ENCODE data around the gene ZNF536.
"Not testable (repeated sequence)": the region's sequence is repeated elsewhere in the genome, so short reads cannot be mapped to it uniquely, and the experiment has no call there.

The ZNF536 gene

GRCh38 chr19:30391554-30392551 is 19.7 kb downstream of the ZNF536 start:
- no peak for DNase-seq

- no peak for DNase-seq
Observed at GRCh38 chr19:30393046-30393445, 20.9 kb downstream of the ZNF536 start.

- no peak for DNase-seq
Observed at GRCh38 chr19:30393729-30394480, 21.7 kb downstream of the ZNF536 start.

- DNase-seq: no peak
Observed at GRCh38 chr19:30394481-30395151, 22.4 kb downstream of the ZNF536 start.

- no peak for DNase-seq
Observed at GRCh38 chr19:30395283-30395682, 23.1 kb downstream of the ZNF536 start.

- DNase-seq: not testable (repeated sequence)
Observed at GRCh38 chr19:30398539-30398938, 26.4 kb downstream of the ZNF536 start.

- DNase-seq: no peak
Observed at GRCh38 chr19:30401956-30402355, 29.8 kb downstream of the ZNF536 start.

GRCh38 chr19:30402436-30403202 is 30.4 kb downstream of the ZNF536 start:
- DNase-seq: no peak

GRCh38 chr19:30403203-30403985 is 31.2 kb downstream of the ZNF536 start:
- no peak for DNase-seq

GRCh38 chr19:30406220-30407067 is 34.3 kb downstream of the ZNF536 start:
- no peak for DNase-seq

GRCh38 chr19:30407068-30407709 is 35.0 kb downstream of the ZNF536 start:
- DNase-seq: no peak

GRCh38 chr19:30408734-30409301 is 36.6 kb downstream of the ZNF536 start:
- no peak for DNase-seq

- no peak for DNase-seq
Observed at GRCh38 chr19:30411714-30412113, 39.5 kb downstream of the ZNF536 start.

- no peak for DNase-seq
Observed at GRCh38 chr19:30416375-30416774, 44.2 kb downstream of the ZNF536 start.

GRCh38 chr19:30417166-30417565 is 45.0 kb downstream of the ZNF536 start:
- DNase-seq: not testable (repeated sequence)

GRCh38 chr19:30419568-30420180 is 47.5 kb downstream of the ZNF536 start:
- no peak for DNase-seq

GRCh38 chr19:30420316-30420715 is 48.1 kb downstream of the ZNF536 start:
- no peak for DNase-seq

- no peak for DNase-seq
Observed at GRCh38 chr19:30420881-30421280, 48.7 kb downstream of the ZNF536 start.

- no peak for DNase-seq
Observed at GRCh38 chr19:30421571-30421970, 49.4 kb downstream of the ZNF536 start.

Data from activated CD4-positive, alpha-beta T cell treated with anti-CD3 and anti-CD28 coated beads for 1 hour (primary cell).